ENCODE measurements around the gene JAG2. TPM values are rescaled to one million over a fixed set of nuclear protein-coding genes. Genes with fewer than 3 reads are reported as not detected.

Gene JAG2
- total RNA-seq, 1 donor from 2014 or later, result 84.1 TPM

- H3K4me1 Mint-ChIP-seq (ENCODE audit: low read depth, unreplicated experiment), result no peaks in the 10 kb centered on the region
- no peak overlapping the region for H3K4me3 Mint-ChIP-seq (ENCODE audit: unreplicated experiment)
- no peak overlapping the region for H3K27ac Mint-ChIP-seq (ENCODE audit: unreplicated experiment)
- H3K36me3 Mint-ChIP-seq (ENCODE audit: unreplicated experiment), result no peaks in the 10 kb centered on the region
- DNase-seq, result peak; percentile 15
- H3K9me3 Mint-ChIP-seq (ENCODE audit: unreplicated experiment), result peaks cover 2% of the 10 kb centered on the region
- peaks cover 4% of the 10 kb centered on the region for H3K27me3 Mint-ChIP-seq (ENCODE audit: unreplicated experiment)
- no peak for TF ChIP-seq CTCF (IDR thresholded peaks at IDR 0.05; ENCODE audit: partially characterized antibody, unreplicated experiment)
Observed at GRCh38 chr14:105151838-105152793, 16.5 kb downstream of the JAG2 start.

GRCh38 chr14:105151084-105151837 is 17.3 kb downstream of the JAG2 start:
- Mint-ChIP-seq H3K27ac (ENCODE audit: unreplicated experiment) (no peak overlapping the region), H3K36me3 (ENCODE audit: unreplicated experiment) (no peaks in the 10 kb centered on the region), H3K27me3 (ENCODE audit: unreplicated experiment) (no peaks in the 10 kb centered on the region), H3K4me1 (ENCODE audit: low read depth, unreplicated experiment) (no peaks in the 10 kb centered on the region), H3K9me3 (ENCODE audit: unreplicated experiment) (peaks cover 2% of the 10 kb centered on the region), H3K4me3 (ENCODE audit: unreplicated experiment) (no peak overlapping the region)
- DNase-seq, result peak; percentile 10
- no peak for TF ChIP-seq CTCF (IDR thresholded peaks at IDR 0.05; ENCODE audit: partially characterized antibody, unreplicated experiment)

GRCh38 chr14:105150368-105151083 is 18.1 kb downstream of the JAG2 start:
- H3K36me3 Mint-ChIP-seq (ENCODE audit: unreplicated experiment), result no peaks in the 10 kb centered on the region
- DNase-seq, result peak; percentile 15
- no peak overlapping the region for H3K27ac Mint-ChIP-seq (ENCODE audit: unreplicated experiment)
- no peaks in the 10 kb centered on the region for H3K4me1 Mint-ChIP-seq (ENCODE audit: low read depth, unreplicated experiment)
- no peak overlapping the region for H3K4me3 Mint-ChIP-seq (ENCODE audit: unreplicated experiment)
- H3K27me3 Mint-ChIP-seq (ENCODE audit: unreplicated experiment), result no peaks in the 10 kb centered on the region
- peaks cover 2% of the 10 kb centered on the region for H3K9me3 Mint-ChIP-seq (ENCODE audit: unreplicated experiment)
- TF ChIP-seq CTCF (IDR thresholded peaks at IDR 0.05; ENCODE audit: partially characterized antibody, unreplicated experiment), result no peak

DNA sequence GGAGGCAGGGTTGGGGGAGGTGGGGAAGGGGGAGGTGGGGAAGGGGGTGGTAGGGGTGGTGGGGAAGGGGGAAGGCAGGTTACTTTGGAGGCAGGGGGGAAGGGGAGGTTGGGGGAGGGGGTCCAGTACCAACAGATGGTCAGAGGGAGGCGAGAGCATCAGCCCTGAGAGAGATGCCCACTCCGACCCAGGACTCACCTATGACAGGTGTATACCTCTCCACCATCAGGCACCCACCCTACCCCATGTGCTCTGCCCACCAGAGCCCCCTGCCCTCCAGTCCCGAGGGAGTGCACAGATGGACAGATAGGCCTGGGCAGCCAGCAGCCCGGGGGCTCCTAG is 18.6 kb downstream of the JAG2 start:
- no peak overlapping the region for H3K4me3 Mint-ChIP-seq (ENCODE audit: unreplicated experiment)
- H3K27ac Mint-ChIP-seq (ENCODE audit: unreplicated experiment), result no peak overlapping the region
- H3K9me3 Mint-ChIP-seq (ENCODE audit: unreplicated experiment), result peaks cover 2% of the 10 kb centered on the region
- DNase-seq, result no peak
- H3K27me3 Mint-ChIP-seq (ENCODE audit: unreplicated experiment), result no peaks in the 10 kb centered on the region
- no peaks in the 10 kb centered on the region for H3K4me1 Mint-ChIP-seq (ENCODE audit: low read depth, unreplicated experiment)
- TF ChIP-seq CTCF (IDR thresholded peaks at IDR 0.05; ENCODE audit: partially characterized antibody, unreplicated experiment), result no peak
- no peaks in the 10 kb centered on the region for H3K36me3 Mint-ChIP-seq (ENCODE audit: unreplicated experiment)

Data from glutamatergic neuron (in vitro differentiated cells).